H9 (cell line): Measurements from ENCODE around the gene KRT15. TPM values are rescaled to one million over a fixed set of nuclear protein-coding genes. Genes with fewer than 3 reads are reported as not detected.

Experiments used
- DNase-seq: peaks from one replicate; pipeline ENCODE4 v3.0.0-alpha.2; 2017
- H2AFZ ChIP-seq: one replicate; pipeline ENCODE4 v1.6.1; 2013; ENCODE audit warnings: mild to moderate bottlenecking, low read length, control low read depth, moderate library complexity
- H2AK5ac ChIP-seq: 2 replicates; pipeline ENCODE4 v1.6.1; 2013; ENCODE audit warnings: low read length, control low read depth, mixed read lengths; ENCODE audit not compliant: insufficient read length
- H2BK120ac ChIP-seq: one replicate; pipeline ENCODE4 v1.6.1; 2013; ENCODE audit warnings: low read depth, mild to moderate bottlenecking, low read length, control low read depth, inconsistent platforms; ENCODE audit not compliant: poor library complexity, severe bottlenecking
- H2BK12ac ChIP-seq: 2 replicates; pipeline ENCODE4 v1.6.1; 2013; ENCODE audit warnings: low read length, control low read depth, mixed read lengths, low read depth; ENCODE audit not compliant: insufficient read length
- H2BK15ac ChIP-seq: 2 replicates; pipeline ENCODE4 v1.6.1; 2013; ENCODE audit warnings: low read depth, low read length, control low read depth
- H2BK20ac ChIP-seq: one replicate; pipeline ENCODE4 v1.6.1; 2013; ENCODE audit warnings: low read depth, mild to moderate bottlenecking, low read length, control low read depth, inconsistent platforms; ENCODE audit not compliant: poor library complexity, severe bottlenecking
- H2BK5ac ChIP-seq: 2 replicates; pipeline ENCODE4 v1.6.1; 2013; ENCODE audit warnings: low read length, control low read depth, mixed read lengths; ENCODE audit not compliant: insufficient read length
- H3K14ac ChIP-seq: 2 replicates; pipeline ENCODE4 v1.6.1; 2013; ENCODE audit warnings: low read length, control low read depth; ENCODE audit not compliant: insufficient read depth
- H3K18ac ChIP-seq: 2 replicates; pipeline ENCODE4 v1.6.1; 2013; ENCODE audit warnings: low read depth, mild to moderate bottlenecking, mixed read lengths, low read length, control low read depth; ENCODE audit not compliant: insufficient read length
- H3K23ac ChIP-seq: 2 replicates; pipeline ENCODE4 v1.6.1; 2013; ENCODE audit warnings: low read length, control low read depth, mixed read lengths, low read depth; ENCODE audit not compliant: insufficient read length
- H3K23me2 ChIP-seq: 2 replicates; pipeline ENCODE4 v1.6.1; 2013; ENCODE audit warnings: low read depth, mild to moderate bottlenecking, mixed read lengths, low read length, control low read depth; ENCODE audit not compliant: insufficient read length, poor library complexity, severe bottlenecking
- H3K27ac ChIP-seq: 2 replicates; pipeline ENCODE4 v1.5.1; 2013; ENCODE audit warnings: low read length, control low read depth, mixed read lengths, low read depth; ENCODE audit not compliant: insufficient read length
- H3K27me3 ChIP-seq: 2 replicates; pipeline ENCODE4 v1.6.1; 2013; ENCODE audit warnings: low read length, control low read depth, inconsistent platforms; ENCODE audit not compliant: insufficient read depth
- H3K4ac ChIP-seq: 2 replicates; pipeline ENCODE4 v1.6.1; 2013; ENCODE audit warnings: low read depth, mild to moderate bottlenecking, control low read depth, inconsistent platforms, low read length, moderate library complexity
- H3K4me1 ChIP-seq: 2 replicates; pipeline ENCODE4 v1.6.1; 2013; ENCODE audit warnings: low read length, control low read depth, inconsistent platforms; ENCODE audit not compliant: insufficient read depth
- H3K4me2 ChIP-seq: 2 replicates; pipeline ENCODE4 v1.6.1; 2013; ENCODE audit warnings: low read length, control low read depth, mixed read lengths; ENCODE audit not compliant: insufficient read length, insufficient read depth
- H3K56ac ChIP-seq: 2 replicates; pipeline ENCODE4 v1.6.1; 2013; ENCODE audit warnings: low read depth, mild to moderate bottlenecking, mixed read lengths, low read length, control low read depth; ENCODE audit not compliant: insufficient read length
- H3K79me1 ChIP-seq: 2 replicates; pipeline ENCODE4 v1.6.1; 2013; ENCODE audit warnings: low read depth, mild to moderate bottlenecking, moderate library complexity, low read length, control low read depth, inconsistent platforms; ENCODE audit not compliant: insufficient read depth, poor library complexity, severe bottlenecking
- H3K79me2 ChIP-seq: 2 replicates; pipeline ENCODE4 v1.6.1; 2013; ENCODE audit warnings: low read length, control low read depth, inconsistent platforms; ENCODE audit not compliant: insufficient read depth
- H3K9ac ChIP-seq: 2 replicates; pipeline ENCODE4 v1.6.1; 2013; ENCODE audit warnings: low read length, control low read depth, mixed read lengths; ENCODE audit not compliant: insufficient read length; ENCODE audit errors: extremely low read depth
- H3K9me3 ChIP-seq: one replicate; pipeline ENCODE4 v1.6.1; 2013; ENCODE audit warnings: low read depth, low read length, inconsistent platforms; ENCODE audit not compliant: control insufficient read depth
- H3T11ph ChIP-seq: one replicate; pipeline ENCODE4 v1.6.1; 2013; ENCODE audit warnings: mild to moderate bottlenecking, low read length, control low read depth, inconsistent platforms
- H4K20me1 ChIP-seq: one replicate; pipeline ENCODE4 v1.6.1; 2013; ENCODE audit not compliant: control insufficient read depth, insufficient read length, insufficient read depth
- H4K5ac ChIP-seq: 2 replicates; pipeline ENCODE4 v1.6.1; 2013; ENCODE audit warnings: low read depth, mild to moderate bottlenecking, mixed read lengths, low read length, control low read depth; ENCODE audit not compliant: insufficient read length
- H4K8ac ChIP-seq: replicated peaks from 2 replicates; pipeline ENCODE4 v1.6.1; 2013; ENCODE audit warnings: low read length, control low read depth, mixed read lengths, low read depth; ENCODE audit not compliant: insufficient read length
- H4K91ac ChIP-seq: 2 replicates; pipeline ENCODE4 v1.6.1; 2013; ENCODE audit warnings: low read depth, mild to moderate bottlenecking, moderate library complexity, mixed read lengths, low read length, control low read depth; ENCODE audit not compliant: insufficient read length
- H3K27ac Mint-ChIP-seq, 3 experiments: 2 replicates in 2 of 3; 3 replicates in 1 of 3; pipeline ENCODE4 v1.8.0; 2020 to 2021; ENCODE audit warnings: mixed read lengths in 3 of 3, mild to moderate bottlenecking in 1 of 3, moderate library complexity in 1 of 3
- H3K27me3 Mint-ChIP-seq: 2 replicates; pipeline ENCODE4 v1.8.0; 2021; ENCODE audit warnings: low read depth, mild to moderate bottlenecking, moderate library complexity, mixed read lengths
- H3K36me3 Mint-ChIP-seq, 3 experiments: 2 replicates in 2 of 3; 3 replicates in 1 of 3; pipeline ENCODE4 v1.8.0; 2020 to 2021; ENCODE audit warnings: low read depth in 3 of 3, mixed read lengths in 3 of 3; ENCODE audit not compliant: insufficient read depth in 1 of 3
- H3K4me1 Mint-ChIP-seq, 2 experiments: 2 replicates each; pipeline ENCODE4 v1.8.0; 2020; ENCODE audit warnings: mixed read lengths in 2 of 2
- H3K4me3 Mint-ChIP-seq, 2 experiments: 2 replicates in 1 of 2; 3 replicates in 1 of 2; pipeline ENCODE4 v1.8.0; 2020 to 2021; ENCODE audit warnings: mild to moderate bottlenecking in 2 of 2, mixed read lengths in 2 of 2, moderate library complexity in 1 of 2
- H3K9me3 Mint-ChIP-seq, 2 experiments: 2 replicates in 1 of 2; 3 replicates in 1 of 2; pipeline ENCODE4 v1.8.0; 2020; ENCODE audit warnings: mild to moderate bottlenecking in 2 of 2, mixed read lengths in 2 of 2, moderate library complexity in 1 of 2
- CTCF ChIP-seq: fragments of 200-600 bp; sonication (generic); conservative IDR thresholded peaks from 3 replicates; pipeline ENCODE4 v1.8.0; 2021; ENCODE audit warnings: antibody characterized with exemption, mild to moderate bottlenecking
- WGBS: extraction: QIAGEN DNeasy Blood & Tissue Kit; methylation state at CpG from one replicate; pipeline ENCODE4 v1.1.7; 2013; ENCODE audit warnings: missing lambda C conversion rate, low lambda C conversion rate, mixed read lengths; ENCODE audit not compliant: insufficient read length; ENCODE audit errors: extremely low coverage; 5-methylcytosine and 5-hydroxymethylcytosine counted together
- total RNA-seq: library from RNA; stranded (reverse); gene quantifications from 2 replicates; pipeline ENCODE4 v1.2.1, GENCODE V29; 2021

The KRT15 gene
- total RNA-seq, 1 experiment from 2014 or later, result 0.87 TPM

GRCh38 chr17:41510251-41511065 is 8.2 kb downstream of the KRT15 start:
- DNase-seq, result peak; percentile 66
- no peak overlapping the region for H3K27ac Mint-ChIP-seq
- no peak overlapping the region for H3T11ph ChIP-seq

More at GRCh38 chr17:41510251-41511065, 8.2 kb downstream of the KRT15 start:
- TF ChIP-seq CTCF, result no peak
- Histone ChIP-seq H4K8ac (no peak overlapping the region), H3K9ac (no peak overlapping the region), H3K9me3 (no peaks in the 10 kb centered on the region), H3K27me3 (no peaks in the 10 kb centered on the region), H2BK5ac (no peak overlapping the region), H4K5ac (no peak overlapping the region), H2AFZ (no peak overlapping the region), H2BK120ac (no peak overlapping the region), H2BK20ac (no peak overlapping the region), H3K18ac (no peak overlapping the region), H2BK15ac (no peak overlapping the region), H4K20me1 (no peaks in the 10 kb centered on the region), H2AK5ac (no peak overlapping the region), H3K56ac (no peak overlapping the region), H3K79me2 (no peaks in the 10 kb centered on the region), H3K14ac (no peak overlapping the region), H3K79me1 (no peaks in the 10 kb centered on the region), H3K4me1 (0 out of 2 replicates have a peak, but pooled peaks cover 3% of the 10 kb centered on the region), H3K23ac (no peak overlapping the region), H3K23me2 (no peaks in the 10 kb centered on the region), H3K27ac (no peak overlapping the region), H3K4me2 (no peak overlapping the region), H3K4ac (no peak overlapping the region), H2BK12ac (no peak overlapping the region), H4K91ac (no peak overlapping the region)
- WGBS, result no CpG with 5 or more reads among the region's 7 CpGs
- Mint-ChIP-seq H3K4me1 (peaks cover 25% of the 10 kb centered on the region in 2 experiments), H3K9me3 (no peaks in the 10 kb centered on the region; a peak in 1 of 5 replicates), H3K27me3 (no peaks in the 10 kb centered on the region; the same call in 1 of the 2 replicates), H3K36me3 (no peaks in the 10 kb centered on the region), H3K4me3 (no peak overlapping the region)
